Mesothelial cell of epicardium (in vitro differentiated cells): ENCODE data around the gene ARHGAP36. TPM values are rescaled to one million over a fixed set of nuclear protein-coding genes. Genes with fewer than 3 reads are reported as not detected.

ENCODE experiments used
- DNase-seq, 2 experiments: peaks; one replicate each; pipeline ENCODE4 v3.0.0; 2021; ENCODE audit warnings: low spot score in 2 of 2; ENCODE audit not compliant: unreplicated experiment in 2 of 2
- H3K27ac Mint-ChIP-seq: 2 replicates; pipeline ENCODE4 v1.8.0; 2021; ENCODE audit warnings: mixed read lengths
- H3K27me3 Mint-ChIP-seq: 2 replicates; pipeline ENCODE4 v1.8.0; 2021; ENCODE audit warnings: low read depth, mixed read lengths
- H3K36me3 Mint-ChIP-seq: 2 replicates; pipeline ENCODE4 v1.8.0; 2021; ENCODE audit warnings: mixed read lengths
- H3K4me1 Mint-ChIP-seq: 2 replicates; pipeline ENCODE4 v1.8.0; 2021; ENCODE audit warnings: mixed read lengths
- H3K4me3 Mint-ChIP-seq: 2 replicates; pipeline ENCODE4 v1.8.0; 2021; ENCODE audit warnings: mild to moderate bottlenecking, moderate library complexity, mixed read lengths
- H3K9me3 Mint-ChIP-seq: 2 replicates; pipeline ENCODE4 v1.8.0; 2021; ENCODE audit warnings: mixed read lengths
- total RNA-seq: library from RNA; stranded (reverse); gene quantifications from 3 replicates; pipeline ENCODE4 v1.2.1, GENCODE V29; 2021
- TF ChIP-seq, protein P1 (sequence below): fragments of 200-600 bp; sonication (generic); IDR thresholded peaks from one replicate; pipeline ENCODE4 v1.5.0; 2021; ENCODE audit warnings: antibody characterized with exemption; ENCODE audit not compliant: unreplicated experiment

Gene ARHGAP36
- total RNA-seq, 1 donor from 2014 or later: not detected

DNA sequence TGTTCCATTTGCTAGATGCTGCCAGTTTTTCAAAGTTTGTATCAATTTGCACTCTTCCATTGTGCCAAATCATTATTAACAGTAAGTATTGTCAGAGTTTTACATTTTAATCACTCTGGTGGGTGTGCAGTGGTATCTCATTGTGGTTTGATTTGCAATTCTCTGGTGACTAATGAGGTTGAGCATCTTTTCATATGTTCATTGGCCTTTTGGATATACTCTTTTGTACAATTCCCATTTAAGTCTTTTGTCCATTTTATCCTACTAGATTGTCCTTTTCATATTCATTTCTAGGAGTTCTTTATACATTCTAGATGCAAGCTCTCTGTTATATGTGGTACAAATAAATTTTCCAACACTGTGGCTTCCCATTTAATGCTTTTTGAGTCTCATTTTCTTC, 17.4 kb upstream of the ARHGAP36 start:
- no peak overlapping the region for H3K27ac Mint-ChIP-seq
- no peaks in the 10 kb centered on the region for H3K36me3 Mint-ChIP-seq
- H3K9me3 Mint-ChIP-seq: no peaks in the 10 kb centered on the region
- no peak overlapping the region for H3K4me3 Mint-ChIP-seq
- H3K27me3 Mint-ChIP-seq: peaks cover 77% of the 10 kb centered on the region
- no peaks in the 10 kb centered on the region for H3K4me1 Mint-ChIP-seq
- DNase-seq: no peak
- TF ChIP-seq, protein P1, sequence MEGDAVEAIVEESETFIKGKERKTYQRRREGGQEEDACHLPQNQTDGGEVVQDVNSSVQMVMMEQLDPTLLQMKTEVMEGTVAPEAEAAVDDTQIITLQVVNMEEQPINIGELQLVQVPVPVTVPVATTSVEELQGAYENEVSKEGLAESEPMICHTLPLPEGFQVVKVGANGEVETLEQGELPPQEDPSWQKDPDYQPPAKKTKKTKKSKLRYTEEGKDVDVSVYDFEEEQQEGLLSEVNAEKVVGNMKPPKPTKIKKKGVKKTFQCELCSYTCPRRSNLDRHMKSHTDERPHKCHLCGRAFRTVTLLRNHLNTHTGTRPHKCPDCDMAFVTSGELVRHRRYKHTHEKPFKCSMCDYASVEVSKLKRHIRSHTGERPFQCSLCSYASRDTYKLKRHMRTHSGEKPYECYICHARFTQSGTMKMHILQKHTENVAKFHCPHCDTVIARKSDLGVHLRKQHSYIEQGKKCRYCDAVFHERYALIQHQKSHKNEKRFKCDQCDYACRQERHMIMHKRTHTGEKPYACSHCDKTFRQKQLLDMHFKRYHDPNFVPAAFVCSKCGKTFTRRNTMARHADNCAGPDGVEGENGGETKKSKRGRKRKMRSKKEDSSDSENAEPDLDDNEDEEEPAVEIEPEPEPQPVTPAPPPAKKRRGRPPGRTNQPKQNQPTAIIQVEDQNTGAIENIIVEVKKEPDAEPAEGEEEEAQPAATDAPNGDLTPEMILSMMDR: no peak

DNA sequence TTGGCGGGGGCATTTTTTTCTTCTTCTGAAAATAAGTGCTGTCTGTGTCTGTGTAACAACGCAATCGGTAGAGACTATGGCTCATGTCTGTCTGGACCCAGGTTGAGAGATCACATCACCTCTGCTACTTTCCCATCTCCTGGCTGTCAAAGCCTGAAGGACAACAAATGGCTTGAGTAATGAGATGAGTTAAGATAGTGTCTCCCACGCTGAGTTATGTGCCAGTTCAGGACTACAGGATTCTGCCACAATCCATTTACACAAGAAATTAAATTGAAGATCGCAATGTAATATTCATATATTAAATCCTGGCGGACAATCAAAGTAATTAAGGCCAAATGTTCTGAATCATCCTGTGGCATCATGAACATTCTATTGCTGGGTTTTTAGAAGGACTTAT, 16.5 kb upstream of the ARHGAP36 start:
- H3K4me1 Mint-ChIP-seq: no peaks in the 10 kb centered on the region
- H3K27me3 Mint-ChIP-seq: peaks cover 81% of the 10 kb centered on the region
- no peak overlapping the region for H3K4me3 Mint-ChIP-seq
- H3K9me3 Mint-ChIP-seq: no peaks in the 10 kb centered on the region
- no peak for DNase-seq
- H3K36me3 Mint-ChIP-seq: no peaks in the 10 kb centered on the region
- no peak overlapping the region for H3K27ac Mint-ChIP-seq
- TF ChIP-seq, protein P1: no peak

DNA sequence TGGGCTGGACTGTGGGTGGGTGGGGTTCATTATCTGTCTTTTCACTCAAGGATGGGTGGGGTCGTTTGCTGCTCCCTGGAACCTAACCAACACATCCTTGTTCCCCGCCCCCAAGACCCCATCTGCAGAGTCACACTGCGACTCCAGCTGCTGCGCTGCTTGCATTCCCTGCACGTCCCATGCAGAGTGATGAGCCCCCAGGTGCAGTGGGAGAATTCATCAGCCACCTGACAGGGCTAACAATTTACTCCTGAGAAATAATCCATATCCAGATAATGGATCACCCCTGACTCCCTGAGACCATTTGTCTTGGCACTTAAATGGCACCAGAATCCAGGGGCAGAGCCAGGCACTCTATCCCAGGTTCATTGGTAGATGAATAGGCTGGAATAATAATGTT, 12.4 kb upstream of the ARHGAP36 start:
- Mint-ChIP-seq H3K4me3 (no peak overlapping the region), H3K27me3 (peaks cover 80% of the 10 kb centered on the region), H3K27ac (no peak overlapping the region), H3K9me3 (no peaks in the 10 kb centered on the region), H3K36me3 (no peaks in the 10 kb centered on the region), H3K4me1 (no peaks in the 10 kb centered on the region)
- TF ChIP-seq, protein P1: no peak
- DNase-seq: no peak

DNA sequence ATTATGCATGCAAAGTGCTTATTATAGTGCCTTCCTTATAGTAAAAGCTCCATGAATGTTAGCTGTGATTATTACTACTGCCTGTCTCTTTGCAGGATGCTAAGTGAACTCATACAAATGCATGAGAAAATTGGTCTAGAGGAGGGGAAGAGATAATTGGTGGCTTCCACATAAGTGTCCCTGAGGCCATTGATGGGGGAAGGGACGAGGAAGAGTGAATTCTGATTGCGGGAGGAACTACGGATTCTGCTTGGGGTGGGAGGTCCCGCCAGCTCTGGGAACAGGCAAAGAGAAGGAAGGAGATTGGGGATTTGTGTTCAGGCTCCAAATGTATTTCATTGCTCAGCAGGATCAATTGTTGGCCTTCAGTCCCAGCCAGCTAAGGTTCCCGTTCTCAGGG, 11.6 kb upstream of the ARHGAP36 start:
- no peaks in the 10 kb centered on the region for H3K36me3 Mint-ChIP-seq
- H3K27ac Mint-ChIP-seq: no peak overlapping the region
- TF ChIP-seq, protein P1: no peak
- H3K4me3 Mint-ChIP-seq: no peak overlapping the region
- no peak for DNase-seq
- no peaks in the 10 kb centered on the region for H3K4me1 Mint-ChIP-seq
- peaks cover 73% of the 10 kb centered on the region for H3K27me3 Mint-ChIP-seq
- no peaks in the 10 kb centered on the region for H3K9me3 Mint-ChIP-seq

DNA sequence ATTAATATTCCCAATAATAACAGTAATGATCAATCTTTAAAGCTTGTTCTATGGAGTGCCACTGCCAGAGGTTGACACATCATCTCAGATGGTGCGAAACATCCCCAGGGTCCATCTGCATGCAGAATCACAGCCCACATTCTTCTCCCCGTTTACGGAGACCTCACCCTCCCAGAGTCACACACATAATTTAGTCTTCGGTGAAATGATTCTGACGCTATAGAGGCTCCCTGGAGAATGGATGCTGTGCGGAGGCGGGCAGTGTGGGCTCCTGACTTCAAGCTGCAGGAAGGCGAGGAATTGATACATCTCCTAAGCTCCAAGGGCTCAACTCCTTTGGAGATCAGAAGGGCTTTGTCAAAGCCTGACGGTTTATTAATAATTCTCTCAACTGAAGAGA, 11.0 kb upstream of the ARHGAP36 start:
- H3K4me1 Mint-ChIP-seq: no peaks in the 10 kb centered on the region
- H3K36me3 Mint-ChIP-seq: no peaks in the 10 kb centered on the region
- no peaks in the 10 kb centered on the region for H3K9me3 Mint-ChIP-seq
- H3K27me3 Mint-ChIP-seq: peaks cover 74% of the 10 kb centered on the region
- no peak overlapping the region for H3K27ac Mint-ChIP-seq
- no peak for DNase-seq
- TF ChIP-seq, protein P1: no peak
- H3K4me3 Mint-ChIP-seq: no peak overlapping the region

DNA sequence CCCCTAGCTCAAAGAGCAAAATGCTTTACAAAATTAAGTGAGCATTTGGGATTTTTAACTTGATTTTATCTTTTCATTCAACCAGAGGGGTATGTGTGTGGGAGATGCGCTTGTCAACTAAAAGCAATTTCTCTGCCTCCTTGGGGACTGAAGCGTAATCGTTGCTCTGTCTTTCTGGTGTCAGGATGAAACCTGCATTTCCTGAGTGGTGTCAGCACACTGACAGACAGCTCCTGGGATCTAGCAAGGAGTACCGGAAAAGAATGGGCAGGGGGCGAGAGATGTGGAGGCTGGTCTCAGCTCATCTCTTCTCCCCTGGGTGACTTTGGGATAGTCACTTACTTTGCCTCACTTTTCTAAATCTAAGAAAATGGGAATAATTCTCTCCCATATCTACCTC, 5.1 kb upstream of the ARHGAP36 start:
- Mint-ChIP-seq H3K27me3 (peaks cover 80% of the 10 kb centered on the region), H3K27ac (no peak overlapping the region)
- TF ChIP-seq, protein P1: no peak

More for the DNA sequence above, 5.1 kb upstream of the ARHGAP36 start:
- Mint-ChIP-seq H3K4me1 (no peaks in the 10 kb centered on the region), H3K4me3 (no peak overlapping the region), H3K36me3 (no peaks in the 10 kb centered on the region), H3K9me3 (no peaks in the 10 kb centered on the region)
- no peak for DNase-seq
